GM19351 (cell line): Measurements from ENCODE around the gene SSTR5.

Source experiments
- ATAC-seq: cut with Tn5 transposase; IDR thresholded peaks from one replicate; pipeline ENCODE4 v1.9.1; 2021; ENCODE audit warnings: mild to moderate bottlenecking, moderate library complexity; ENCODE audit not compliant: unreplicated experiment

SSTR5 gene

GRCh38 chr16:1121601-1122397, 49.3 kb downstream of the SSTR5 start:
- ATAC-seq: no peak

DNA sequence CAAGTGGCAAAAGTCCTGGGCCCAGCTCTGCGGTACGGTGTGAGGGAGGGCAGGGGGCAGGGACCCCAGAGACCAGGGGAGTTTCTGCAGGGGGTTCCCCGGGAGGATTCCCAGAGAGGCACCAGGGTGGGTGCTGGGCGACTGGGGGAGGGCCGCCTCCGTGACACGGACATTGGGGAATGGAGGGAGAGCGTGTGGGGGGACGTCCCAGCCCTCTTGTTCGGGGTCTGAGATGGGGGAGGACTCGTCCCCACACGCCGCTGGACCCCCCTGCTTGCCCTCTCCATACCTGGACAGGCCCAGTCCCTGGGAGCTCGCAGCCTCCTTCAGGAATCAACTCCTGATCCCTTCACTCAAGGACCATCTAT, 49.8 kb downstream of the SSTR5 start:
- ATAC-seq: no peak

GRCh38 chr16:1123525-1124230, 51.1 kb downstream of the SSTR5 start:
- no peak for ATAC-seq

DNA sequence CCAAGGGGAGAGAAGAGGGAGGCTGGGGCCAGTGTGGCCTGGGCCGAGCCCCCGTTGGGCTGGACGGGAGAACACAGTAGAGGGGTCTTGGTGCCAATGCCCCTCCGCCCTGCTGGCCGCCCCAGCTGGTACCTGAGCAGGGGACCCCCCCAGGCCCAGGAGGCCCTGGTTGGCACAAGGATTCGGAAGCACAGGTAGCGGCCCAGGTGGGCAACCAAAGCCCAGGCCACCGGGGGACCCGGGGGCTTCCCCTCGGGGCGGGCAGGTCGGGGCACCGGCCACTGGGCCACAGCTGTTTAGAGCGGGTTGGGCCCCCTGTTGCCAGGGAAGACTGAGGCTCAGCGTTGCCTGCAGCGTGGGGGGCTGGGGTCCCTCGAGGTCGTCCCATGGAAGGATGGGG, 51.7 kb downstream of the SSTR5 start:
- ATAC-seq: no peak

- no peak for ATAC-seq
Measured at GRCh38 chr16:1124795-1125194, 52.2 kb downstream of the SSTR5 start.

DNA sequence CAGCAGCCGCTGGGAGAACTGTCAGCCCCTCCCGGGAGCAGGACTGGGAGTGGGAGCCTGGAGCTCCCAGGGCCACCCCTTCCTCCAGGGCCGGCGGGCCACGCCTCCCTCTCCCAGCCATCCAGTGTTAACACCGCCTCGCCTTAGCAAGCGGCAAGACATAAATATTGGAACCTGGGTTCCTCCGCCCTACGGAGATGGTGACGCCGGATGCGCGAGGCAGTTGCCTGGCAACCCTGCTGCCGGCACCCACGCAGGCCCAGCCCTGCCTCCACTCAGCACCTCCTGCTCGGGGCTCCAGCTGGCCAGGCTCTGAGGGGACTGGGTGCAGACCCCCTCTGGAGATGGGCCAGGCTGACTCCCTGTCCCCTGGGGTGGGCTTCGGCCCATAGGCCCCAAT, 52.9 kb downstream of the SSTR5 start:
- no peak for ATAC-seq

DNA sequence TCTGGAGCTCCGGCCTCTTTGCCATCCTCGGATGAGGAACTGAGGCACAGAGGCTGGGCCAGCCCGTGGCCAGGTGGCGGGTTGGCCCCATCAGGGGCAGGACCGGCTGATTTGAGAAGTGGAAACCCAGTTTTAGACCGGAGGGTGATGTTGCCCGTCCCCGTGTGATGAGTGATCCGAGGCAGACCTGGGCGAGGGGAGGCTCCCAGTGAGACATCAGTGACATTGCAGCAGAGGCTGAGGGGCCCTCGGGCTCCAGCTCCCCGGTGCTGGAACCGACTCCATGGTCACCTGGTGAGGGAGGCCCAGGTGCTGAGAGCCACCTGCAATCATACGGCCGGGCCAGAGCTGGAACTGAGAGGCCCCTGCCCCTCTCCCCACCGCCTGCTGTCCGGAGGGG, 53.5 kb downstream of the SSTR5 start:
- ATAC-seq: no peak

DNA sequence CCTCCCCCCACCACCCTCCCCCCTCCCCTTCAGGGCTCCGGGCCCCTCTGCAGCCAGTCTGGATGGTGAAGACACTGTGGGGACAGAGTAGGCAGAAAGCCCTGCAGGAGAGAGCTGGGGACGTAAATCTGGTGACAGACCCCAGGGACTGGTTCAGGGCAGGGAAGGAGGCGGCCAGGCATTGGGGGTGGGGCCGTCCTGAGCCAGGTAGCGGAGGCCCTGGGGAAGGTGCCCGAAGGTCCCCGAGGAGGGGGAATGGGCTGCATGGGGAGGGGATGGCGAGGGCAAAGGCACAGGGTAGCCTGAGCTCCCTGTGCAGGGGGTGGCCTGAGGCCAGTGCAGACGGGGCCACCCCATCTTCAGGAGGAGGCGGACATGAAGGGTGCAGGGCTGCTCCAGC, 54.0 kb downstream of the SSTR5 start:
- no peak for ATAC-seq

DNA sequence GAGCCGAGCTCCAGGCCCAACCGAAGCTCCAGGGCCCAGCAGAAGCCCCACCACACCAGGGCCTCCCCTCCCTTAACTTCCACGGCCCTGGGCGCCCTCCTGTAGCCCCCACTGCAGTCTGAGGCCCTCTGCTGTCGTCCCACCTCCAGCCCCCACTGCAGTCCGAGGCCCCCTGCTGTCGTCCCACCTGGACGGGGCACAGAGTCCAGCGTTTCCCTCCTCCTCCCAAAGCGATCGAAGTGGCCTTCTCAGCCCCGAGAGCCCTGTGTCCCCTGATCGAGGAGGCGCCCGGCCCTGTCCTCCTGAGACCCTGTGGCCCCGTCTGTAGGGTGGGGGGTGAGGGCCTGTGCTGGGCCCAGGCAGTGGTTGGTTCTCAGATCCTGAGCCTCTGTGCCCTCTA, 54.6 kb downstream of the SSTR5 start:
- ATAC-seq: no peak

DNA sequence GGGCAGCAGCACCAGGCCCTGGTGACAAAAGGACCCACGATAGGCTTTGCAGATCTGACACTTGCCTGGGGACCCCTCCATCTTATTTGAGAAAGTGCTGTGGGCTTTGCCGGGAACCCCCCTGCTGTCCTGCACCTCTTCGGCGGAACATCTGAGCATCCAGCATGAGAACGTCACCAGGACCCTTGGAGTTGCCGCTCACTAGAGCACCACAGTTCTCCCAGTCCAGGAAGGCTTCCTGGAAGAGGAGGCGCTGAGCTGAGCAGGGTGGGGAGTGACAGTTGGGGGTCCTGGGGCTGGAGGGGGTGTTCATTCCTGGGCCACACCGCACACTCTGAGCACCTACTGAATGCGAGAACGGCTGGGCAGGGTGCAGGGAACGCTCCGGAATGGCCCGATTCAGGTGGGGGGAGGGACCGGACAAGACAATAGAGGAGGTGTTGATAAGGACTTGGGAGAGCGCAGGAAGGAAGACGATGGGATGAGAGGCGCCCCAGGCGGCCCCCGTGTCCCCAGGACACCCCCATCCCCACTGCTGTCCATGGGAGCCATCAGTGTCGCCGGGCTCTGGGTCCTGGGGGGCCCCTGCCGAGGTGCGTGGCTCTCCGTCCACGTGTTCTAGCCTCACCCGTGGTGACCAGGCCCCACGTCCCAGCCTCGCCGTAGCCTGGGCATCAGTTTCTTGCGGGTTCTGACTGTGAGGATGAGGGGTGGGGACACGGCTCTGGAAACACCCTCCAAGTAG, 55.6 kb downstream of the SSTR5 start:
- ATAC-seq: no peak

DNA sequence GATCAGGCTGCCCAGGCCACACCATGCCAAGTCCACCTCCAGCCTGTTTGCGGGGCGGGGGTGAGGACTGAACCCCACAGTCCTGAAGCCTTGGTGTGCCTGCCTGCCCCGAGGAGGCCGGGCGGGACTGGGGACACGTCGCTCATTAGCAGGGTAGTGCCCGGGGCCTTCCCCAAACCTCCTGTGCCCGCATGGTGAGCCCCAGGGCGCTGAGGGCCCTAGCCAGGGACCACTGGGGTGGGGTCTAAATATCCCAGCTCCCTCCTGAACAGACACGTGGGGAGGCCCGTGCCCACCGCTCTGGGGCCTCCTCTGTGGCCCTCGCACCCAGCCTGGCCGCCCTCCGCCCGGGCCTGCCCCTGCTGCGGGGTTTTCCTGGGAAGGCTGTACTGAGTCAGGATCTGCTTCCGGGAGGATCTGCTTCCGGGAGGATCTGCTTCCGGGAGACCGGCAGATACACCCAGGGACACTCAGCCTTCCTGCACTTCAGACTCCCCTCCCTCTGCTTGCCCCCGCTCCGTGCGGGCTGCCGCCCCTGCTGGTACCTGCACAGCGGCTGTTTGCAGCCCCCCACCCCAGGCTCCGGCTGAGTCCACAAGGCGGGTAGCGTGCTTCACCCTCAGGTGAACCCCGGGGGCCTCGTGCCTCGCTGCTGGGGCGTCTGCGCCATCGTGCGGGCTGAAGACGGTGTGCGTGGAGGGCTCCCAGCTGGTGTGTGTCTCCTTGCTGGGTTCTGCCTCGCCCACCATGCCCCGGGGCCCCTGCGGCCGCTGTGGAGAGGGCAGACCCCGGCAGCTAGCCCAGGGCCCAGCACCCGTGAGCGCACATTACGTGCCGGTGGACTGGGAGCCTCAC, 56.8 kb downstream of the SSTR5 start:
- ATAC-seq: no peak

DNA sequence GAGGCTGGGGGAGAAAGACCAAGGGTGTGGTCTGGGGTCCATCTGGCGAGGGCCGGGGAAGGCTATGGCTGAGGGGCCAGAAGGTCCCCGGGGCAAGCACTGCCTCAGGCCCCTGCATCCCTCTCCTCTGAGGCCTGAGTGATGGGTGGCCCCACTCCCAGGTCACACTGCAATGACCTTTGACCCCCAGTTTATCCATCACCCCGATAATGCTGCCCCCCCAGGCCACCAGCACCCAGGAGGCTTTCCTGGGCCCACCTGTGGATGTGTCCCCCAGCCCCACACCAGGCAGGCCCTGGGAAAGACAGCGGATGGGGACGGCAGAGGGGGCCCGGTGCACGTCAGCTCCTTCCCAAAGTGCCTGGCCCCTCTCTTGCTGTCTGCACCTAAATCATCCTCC, 57.8 kb downstream of the SSTR5 start:
- no peak for ATAC-seq
